Measurements from ENCODE around the gene RNPS1.

DNA sequence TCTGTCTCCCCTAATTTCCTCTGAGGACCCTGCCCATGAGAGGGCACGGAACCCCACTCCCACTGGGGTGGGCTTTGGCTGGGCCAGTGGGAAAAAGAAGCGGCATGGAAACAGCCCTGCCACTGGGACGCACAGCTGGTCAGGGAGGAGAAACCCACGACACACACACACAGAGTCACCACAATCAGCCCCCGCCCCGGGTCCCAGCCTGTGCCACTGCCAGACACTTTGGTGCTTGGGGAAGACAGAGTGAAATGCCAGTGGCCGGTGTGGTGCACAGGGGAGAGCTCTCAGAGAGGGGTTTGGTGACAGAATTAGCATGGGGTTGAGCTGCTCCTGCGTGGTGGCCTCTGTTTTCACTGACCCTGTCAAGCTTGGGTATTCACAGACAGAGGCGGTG, 30.7 kb upstream of the RNPS1 start:
- TF ChIP-seq, protein P1, sequence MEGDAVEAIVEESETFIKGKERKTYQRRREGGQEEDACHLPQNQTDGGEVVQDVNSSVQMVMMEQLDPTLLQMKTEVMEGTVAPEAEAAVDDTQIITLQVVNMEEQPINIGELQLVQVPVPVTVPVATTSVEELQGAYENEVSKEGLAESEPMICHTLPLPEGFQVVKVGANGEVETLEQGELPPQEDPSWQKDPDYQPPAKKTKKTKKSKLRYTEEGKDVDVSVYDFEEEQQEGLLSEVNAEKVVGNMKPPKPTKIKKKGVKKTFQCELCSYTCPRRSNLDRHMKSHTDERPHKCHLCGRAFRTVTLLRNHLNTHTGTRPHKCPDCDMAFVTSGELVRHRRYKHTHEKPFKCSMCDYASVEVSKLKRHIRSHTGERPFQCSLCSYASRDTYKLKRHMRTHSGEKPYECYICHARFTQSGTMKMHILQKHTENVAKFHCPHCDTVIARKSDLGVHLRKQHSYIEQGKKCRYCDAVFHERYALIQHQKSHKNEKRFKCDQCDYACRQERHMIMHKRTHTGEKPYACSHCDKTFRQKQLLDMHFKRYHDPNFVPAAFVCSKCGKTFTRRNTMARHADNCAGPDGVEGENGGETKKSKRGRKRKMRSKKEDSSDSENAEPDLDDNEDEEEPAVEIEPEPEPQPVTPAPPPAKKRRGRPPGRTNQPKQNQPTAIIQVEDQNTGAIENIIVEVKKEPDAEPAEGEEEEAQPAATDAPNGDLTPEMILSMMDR (IDR thresholded peaks at IDR 0.05; ENCODE audit: insufficient read depth, low read length): no peak
- TF ChIP-seq SPI1 (IDR thresholded peaks at IDR 0.05; ENCODE audit: borderline replicate concordance, low read depth) (no peak), POLR2AphosphoS5 (IDR thresholded peaks at IDR 0.05; ENCODE audit: low read depth) (no peak), GABPA (IDR thresholded peaks at IDR 0.05; ENCODE audit: low read depth) (no peak)
- TF ChIP-seq, protein P2, sequence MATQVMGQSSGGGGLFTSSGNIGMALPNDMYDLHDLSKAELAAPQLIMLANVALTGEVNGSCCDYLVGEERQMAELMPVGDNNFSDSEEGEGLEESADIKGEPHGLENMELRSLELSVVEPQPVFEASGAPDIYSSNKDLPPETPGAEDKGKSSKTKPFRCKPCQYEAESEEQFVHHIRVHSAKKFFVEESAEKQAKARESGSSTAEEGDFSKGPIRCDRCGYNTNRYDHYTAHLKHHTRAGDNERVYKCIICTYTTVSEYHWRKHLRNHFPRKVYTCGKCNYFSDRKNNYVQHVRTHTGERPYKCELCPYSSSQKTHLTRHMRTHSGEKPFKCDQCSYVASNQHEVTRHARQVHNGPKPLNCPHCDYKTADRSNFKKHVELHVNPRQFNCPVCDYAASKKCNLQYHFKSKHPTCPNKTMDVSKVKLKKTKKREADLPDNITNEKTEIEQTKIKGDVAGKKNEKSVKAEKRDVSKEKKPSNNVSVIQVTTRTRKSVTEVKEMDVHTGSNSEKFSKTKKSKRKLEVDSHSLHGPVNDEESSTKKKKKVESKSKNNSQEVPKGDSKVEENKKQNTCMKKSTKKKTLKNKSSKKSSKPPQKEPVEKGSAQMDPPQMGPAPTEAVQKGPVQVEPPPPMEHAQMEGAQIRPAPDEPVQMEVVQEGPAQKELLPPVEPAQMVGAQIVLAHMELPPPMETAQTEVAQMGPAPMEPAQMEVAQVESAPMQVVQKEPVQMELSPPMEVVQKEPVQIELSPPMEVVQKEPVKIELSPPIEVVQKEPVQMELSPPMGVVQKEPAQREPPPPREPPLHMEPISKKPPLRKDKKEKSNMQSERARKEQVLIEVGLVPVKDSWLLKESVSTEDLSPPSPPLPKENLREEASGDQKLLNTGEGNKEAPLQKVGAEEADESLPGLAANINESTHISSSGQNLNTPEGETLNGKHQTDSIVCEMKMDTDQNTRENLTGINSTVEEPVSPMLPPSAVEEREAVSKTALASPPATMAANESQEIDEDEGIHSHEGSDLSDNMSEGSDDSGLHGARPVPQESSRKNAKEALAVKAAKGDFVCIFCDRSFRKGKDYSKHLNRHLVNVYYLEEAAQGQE (IDR thresholded peaks at IDR 0.05; ENCODE audit: insufficient replicate concordance, low read depth): no peak
